Omental fat pad (tissue), 4 donors: ENCODE measurements around the gene ATP8B1. TPM values are rescaled to one million over a fixed set of nuclear protein-coding genes. Genes with fewer than 3 reads are reported as not detected.

Experiments used
- ATAC-seq: fragments of 150-250 bp; one replicate; pipeline ENCODE4 v1.9.1; 2016; ENCODE audit warnings: mild to moderate bottlenecking, moderate library complexity; ENCODE audit not compliant: low FRiP score
- DNase-seq: peaks from one replicate; pipeline ENCODE4 v3.0.0-alpha.2; 2019; ENCODE audit warnings: low spot score
- total RNA-seq, 4 donors: library from RNA; depleted of rRNA; stranded (reverse); fragments of >200 nt; gene quantifications; one replicate each; pipeline ENCODE4 v1.1.0, GENCODE V29; 2016
- TF ChIP-seq, protein P1 (sequence below), 3 donors: fragments of 450-650 bp; IDR thresholded peaks; one replicate each; pipeline ENCODE4 v1.5.1; 2016 to 2017; ENCODE audit warnings: antibody characterized with exemption in 3 of 3, mild to moderate bottlenecking in 3 of 3, moderate library complexity in 2 of 3

The ATP8B1 gene
- total RNA-seq, 4 donors from 2014 or later = 6.3 to 21.8 (median 7.9) TPM

DNA sequence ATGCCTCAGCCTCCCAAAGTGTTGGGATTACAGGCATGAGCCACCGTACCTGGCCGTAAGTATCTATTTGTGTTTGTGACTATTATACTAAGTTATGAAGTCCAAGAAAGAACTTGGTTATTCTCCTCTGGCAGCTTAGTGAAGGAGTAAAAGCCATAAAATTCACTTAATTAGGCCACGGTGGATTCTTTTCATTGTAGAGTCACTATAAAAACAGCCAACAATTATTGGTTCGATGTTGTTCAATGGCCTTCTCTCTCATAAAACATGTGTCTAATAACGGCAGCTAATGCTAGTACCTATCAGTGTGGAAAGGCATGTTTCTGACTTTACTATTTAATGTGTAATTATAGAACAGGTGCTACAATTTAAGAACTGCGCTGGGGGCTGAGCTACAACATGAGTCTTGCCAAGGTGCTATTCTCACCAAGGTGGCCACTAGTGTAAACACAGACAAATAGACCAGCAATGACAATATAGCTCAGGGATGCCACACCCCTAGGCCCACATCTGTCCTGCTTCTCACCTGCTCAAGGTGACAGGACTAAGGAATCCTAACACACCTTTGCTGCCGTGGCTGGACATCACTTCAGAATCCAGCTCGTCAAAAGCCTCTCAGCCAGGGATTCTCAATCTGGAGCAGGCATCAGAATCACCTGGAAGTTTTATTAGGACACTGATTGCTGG lies 17.2 kb downstream of the ATP8B1 start:
- no peak for ATAC-seq
- TF ChIP-seq, protein P1, sequence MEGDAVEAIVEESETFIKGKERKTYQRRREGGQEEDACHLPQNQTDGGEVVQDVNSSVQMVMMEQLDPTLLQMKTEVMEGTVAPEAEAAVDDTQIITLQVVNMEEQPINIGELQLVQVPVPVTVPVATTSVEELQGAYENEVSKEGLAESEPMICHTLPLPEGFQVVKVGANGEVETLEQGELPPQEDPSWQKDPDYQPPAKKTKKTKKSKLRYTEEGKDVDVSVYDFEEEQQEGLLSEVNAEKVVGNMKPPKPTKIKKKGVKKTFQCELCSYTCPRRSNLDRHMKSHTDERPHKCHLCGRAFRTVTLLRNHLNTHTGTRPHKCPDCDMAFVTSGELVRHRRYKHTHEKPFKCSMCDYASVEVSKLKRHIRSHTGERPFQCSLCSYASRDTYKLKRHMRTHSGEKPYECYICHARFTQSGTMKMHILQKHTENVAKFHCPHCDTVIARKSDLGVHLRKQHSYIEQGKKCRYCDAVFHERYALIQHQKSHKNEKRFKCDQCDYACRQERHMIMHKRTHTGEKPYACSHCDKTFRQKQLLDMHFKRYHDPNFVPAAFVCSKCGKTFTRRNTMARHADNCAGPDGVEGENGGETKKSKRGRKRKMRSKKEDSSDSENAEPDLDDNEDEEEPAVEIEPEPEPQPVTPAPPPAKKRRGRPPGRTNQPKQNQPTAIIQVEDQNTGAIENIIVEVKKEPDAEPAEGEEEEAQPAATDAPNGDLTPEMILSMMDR (IDR thresholded peaks at IDR 0.05) = no peak
- DNase-seq = no peak

DNA sequence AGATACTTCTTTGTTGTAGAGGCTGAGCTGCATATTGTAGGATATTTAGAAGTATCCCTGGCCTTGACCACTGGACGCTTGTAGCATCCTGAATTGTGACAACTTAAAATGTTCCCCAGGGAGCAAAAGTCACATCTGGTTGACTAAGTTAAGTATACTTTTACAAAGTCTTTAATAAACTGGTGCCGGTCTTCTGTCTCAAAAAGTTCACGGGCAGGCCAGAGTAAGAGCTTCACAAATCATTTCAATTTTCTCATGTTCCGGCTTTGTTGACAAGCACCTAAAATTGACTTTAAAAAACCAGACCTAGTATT lies 18.4 kb downstream of the ATP8B1 start:
- ATAC-seq = no peak
- no peak for DNase-seq
- TF ChIP-seq, protein P1 (IDR thresholded peaks at IDR 0.05) = no peak

- TF ChIP-seq, protein P1 (IDR thresholded peaks at IDR 0.05) = no peak
- ATAC-seq (no peak), DNase-seq (no peak)
These were observed 18.9 kb downstream of the ATP8B1 start for GRCh38 chr18:57784034-57784800.

DNA sequence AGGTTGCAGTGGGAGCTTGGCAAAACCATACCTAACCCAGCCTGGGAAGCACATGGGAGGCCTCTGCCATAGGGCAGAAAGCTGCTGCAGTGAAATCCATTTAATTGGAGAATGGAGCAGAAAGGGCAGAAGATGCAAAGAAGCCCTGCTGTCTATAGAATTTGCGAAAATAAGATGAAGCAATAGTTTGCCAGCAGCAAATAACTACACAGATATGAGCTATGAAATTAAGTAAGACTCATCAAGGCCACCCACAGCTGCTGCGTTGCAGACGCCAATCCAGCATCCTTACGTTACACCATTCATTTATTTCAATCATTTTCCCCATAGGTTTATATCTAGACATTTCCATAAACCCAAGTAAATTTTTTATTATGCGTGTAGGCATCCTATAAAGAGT lies 21.1 kb downstream of the ATP8B1 start:
- DNase-seq (no peak), ATAC-seq (no peak)
- TF ChIP-seq, protein P1 (IDR thresholded peaks at IDR 0.05) = no peak

DNA sequence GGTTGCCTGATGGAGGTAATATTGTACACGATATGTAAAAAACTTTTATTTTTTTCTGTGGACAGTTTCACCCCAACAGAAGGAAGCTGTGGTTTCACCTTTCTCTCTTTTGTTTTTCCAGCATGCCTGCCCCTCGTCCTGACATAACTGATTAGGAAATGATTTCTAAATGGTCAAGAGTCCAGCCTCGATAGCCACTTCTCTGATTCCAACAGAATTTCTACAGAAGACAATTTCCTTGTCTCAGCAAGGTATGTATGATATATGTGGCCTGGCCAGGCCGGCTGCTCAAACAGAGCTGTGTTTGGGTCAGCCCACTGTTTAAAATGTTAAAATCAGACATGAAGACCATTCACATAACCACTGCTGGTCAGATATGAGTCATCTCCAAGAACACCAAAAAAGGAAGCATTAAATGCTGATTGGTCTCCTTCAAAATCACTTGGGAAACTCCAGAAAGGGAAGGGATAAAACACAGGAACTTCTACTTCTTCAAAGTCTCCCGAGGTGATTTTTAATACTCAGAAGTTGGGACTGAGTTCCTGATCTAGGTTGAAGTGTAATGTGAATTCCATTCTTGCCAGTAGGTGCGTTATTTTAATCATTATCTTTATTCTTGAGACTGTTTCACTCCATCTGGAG lies 22.3 kb downstream of the ATP8B1 start:
- DNase-seq = no peak
- ATAC-seq = peak; percentile 79
- TF ChIP-seq, protein P1 (IDR thresholded peaks at IDR 0.05) = no peak

- TF ChIP-seq, protein P1 (IDR thresholded peaks at IDR 0.05) = no peak
These were observed 22.8 kb downstream of the ATP8B1 start for GRCh38 chr18:57780318-57780705.

More at GRCh38 chr18:57780318-57780705, 22.8 kb downstream of the ATP8B1 start:
- no peak for ATAC-seq
- no peak for DNase-seq
